ENCODE data around the gene NT5C2.
"Not testable (repeated sequence)": the region's sequence is repeated elsewhere in the genome, so short reads cannot be mapped to it uniquely, and the experiment has no call there.

The NT5C2 gene

GRCh38 chr10:103193107-103193819 lies at the start of gene NT5C2:
Gene NT5C2 (minus strand): TSS chr10:103193272. CDS start chr10:103174958, 18,314 bp downstream.
- no peak for DNase-seq (ENCODE audit: low read depth, low spot score)

- no peak for DNase-seq (ENCODE audit: low read depth, low spot score)
Observed at GRCh38 chr10:103241262-103242011, 48.4 kb upstream of the NT5C2 start.

- DNase-seq (ENCODE audit: low read depth, low spot score) = no peak
Observed at GRCh38 chr10:103238506-103239252, 45.6 kb upstream of the NT5C2 start.

- no peak for DNase-seq (ENCODE audit: low read depth, low spot score)
Observed at GRCh38 chr10:103235775-103236174, 42.7 kb upstream of the NT5C2 start.

- no peak for DNase-seq (ENCODE audit: low read depth, low spot score)
Observed at GRCh38 chr10:103232772-103233488, 39.9 kb upstream of the NT5C2 start.

- no peak for DNase-seq (ENCODE audit: low read depth, low spot score)
Observed at GRCh38 chr10:103232131-103232673, 39.1 kb upstream of the NT5C2 start.

- DNase-seq (ENCODE audit: low read depth, low spot score) = peak; percentile 32
Observed at GRCh38 chr10:103231047-103231551, 38.0 kb upstream of the NT5C2 start.

- DNase-seq (ENCODE audit: low read depth, low spot score) = no peak
Observed at GRCh38 chr10:103227416-103227815, 34.3 kb upstream of the NT5C2 start.

GRCh38 chr10:103225939-103226338 lies 32.9 kb upstream of the NT5C2 start:
- DNase-seq (ENCODE audit: low read depth, low spot score) = no peak

GRCh38 chr10:103224721-103225120 lies 31.6 kb upstream of the NT5C2 start:
- not testable (repeated sequence) for DNase-seq (ENCODE audit: low read depth, low spot score)

- DNase-seq (ENCODE audit: low read depth, low spot score) = no peak
Observed at GRCh38 chr10:103224133-103224532, 31.1 kb upstream of the NT5C2 start.

- not testable (repeated sequence) for DNase-seq (ENCODE audit: low read depth, low spot score)
Observed at GRCh38 chr10:103216362-103216761, 23.3 kb upstream of the NT5C2 start.

GRCh38 chr10:103215601-103216000 lies 22.5 kb upstream of the NT5C2 start:
- no peak for DNase-seq (ENCODE audit: low read depth, low spot score)

GRCh38 chr10:103210262-103210661 lies 17.2 kb upstream of the NT5C2 start:
- not testable (repeated sequence) for DNase-seq (ENCODE audit: low read depth, low spot score)

GRCh38 chr10:103207643-103208042 lies 14.6 kb upstream of the NT5C2 start:
- DNase-seq (ENCODE audit: low read depth, low spot score) = not testable (repeated sequence)

GRCh38 chr10:103207141-103207540 lies 14.1 kb upstream of the NT5C2 start:
- no peak for DNase-seq (ENCODE audit: low read depth, low spot score)

- not testable (repeated sequence) for DNase-seq (ENCODE audit: low read depth, low spot score)
Observed at GRCh38 chr10:103206715-103207114, 13.6 kb upstream of the NT5C2 start.

- DNase-seq (ENCODE audit: low read depth, low spot score) = not testable (repeated sequence)
Observed at GRCh38 chr10:103205401-103205800, 12.3 kb upstream of the NT5C2 start.

GRCh38 chr10:103204353-103205255 lies 11.5 kb upstream of the NT5C2 start:
- DNase-seq (ENCODE audit: low read depth, low spot score) = no peak

- DNase-seq (ENCODE audit: low read depth, low spot score) = no peak
Observed at GRCh38 chr10:103203466-103203865, 10.4 kb upstream of the NT5C2 start.

Measured in brain pericyte (primary cell).